ENCODE measurements around the gene EPHA7. TPM values are rescaled to one million over a fixed set of nuclear protein-coding genes. Genes with fewer than 3 reads are reported as not detected.

Gene EPHA7
- total and polyA plus RNA-seq, 2 donors (not counting 3 experiments of a cell fraction or from before 2014, with no cell fraction given), result not detected

DNA sequence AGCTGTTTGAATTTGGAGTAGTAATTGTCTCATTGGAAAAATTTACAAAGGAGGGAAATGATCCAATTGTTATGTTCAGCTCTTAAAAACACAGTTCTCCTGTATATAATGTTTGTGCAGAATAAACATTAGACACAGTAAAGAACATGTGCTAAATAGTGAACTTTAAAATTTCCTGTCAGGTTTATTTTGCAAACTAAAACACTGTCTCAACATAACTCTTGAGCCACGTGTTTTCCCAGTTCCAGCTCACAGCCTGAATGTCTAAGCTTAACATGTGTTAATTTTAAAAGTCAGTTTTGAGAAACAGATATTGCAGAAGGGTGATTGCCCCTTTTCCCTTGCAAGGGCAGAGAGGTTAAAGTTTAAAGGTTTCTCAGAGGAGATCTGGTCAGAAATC, 20.6 kb downstream of the EPHA7 start:
- intact Hi-C loops (cut with micrococcal nuclease), result no loop called here
- no TSS peak for BruUV-seq (replicated peaks)

More for the DNA sequence above, 20.6 kb downstream of the EPHA7 start:
- H3K9me1 ChIP-seq (replicated peaks; ENCODE audit: control insufficient read depth, extremely low read depth, insufficient read depth, low read length), result no peaks in the 10 kb centered on the region
- ChIA-PET CTCF (interaction anchor here (0.9 to 1.0 kb wide), 2 partner anchors 25 to 26 kb away, joined by 3 to 4 read pairs; no protein-coding TSS in a partner anchor), POLR2A (no interaction called here)
- no peak overlapping the region for H3K4me2 ChIP-seq (ENCODE audit: insufficient read depth, low read length)
- FAIRE-seq (peak; percentile 31), DNase-seq (ENCODE audit: low read depth, low spot score) (no peak)
- H3K27me3 ChIP-seq (ENCODE audit: control insufficient read depth in 2 of 2, insufficient read depth in 2 of 2, low read length in 2 of 2), result peaks cover 0 to 2% of the 10 kb centered on the region in 2 experiments
- no peaks in the 10 kb centered on the region for H3K36me3 ChIP-seq (ENCODE audit: control insufficient read depth in 2 of 2, extremely low read depth in 1 of 2, insufficient read depth in 2 of 2, low read length in 2 of 2)
- no peaks in the 10 kb centered on the region for H3K79me2 ChIP-seq (ENCODE audit: control insufficient read depth, insufficient read depth, low read length)
- TF ChIP-seq FOS (IDR thresholded peaks at IDR 0.05; ENCODE audit: borderline replicate concordance, insufficient read depth, low read length) (no peak), POLR2A (IDR thresholded peaks at IDR 0.05; ENCODE audit: low read depth, low read length) (no peak), EZH2 (IDR thresholded peaks at IDR 0.05; ENCODE audit: borderline replicate concordance, low read depth, low read length, severe bottlenecking) (no peak), MAX (IDR thresholded peaks at IDR 0.05; ENCODE audit: insufficient read depth, insufficient read length) (no peak), GATA2 (IDR thresholded peaks at IDR 0.05; ENCODE audit: insufficient read depth, insufficient read length, low read depth, low read length) (no peak), JUN (IDR thresholded peaks at IDR 0.05; ENCODE audit: borderline replicate concordance, insufficient read depth, insufficient read length, low read depth) (no peak), POLR2AphosphoS5 (IDR thresholded peaks at IDR 0.05; ENCODE audit: insufficient read depth, low read depth, low read length) (no peak), MYC (IDR thresholded peaks at IDR 0.05; ENCODE audit: low read depth, low read length) (no peak)
- TF ChIP-seq, protein P1, sequence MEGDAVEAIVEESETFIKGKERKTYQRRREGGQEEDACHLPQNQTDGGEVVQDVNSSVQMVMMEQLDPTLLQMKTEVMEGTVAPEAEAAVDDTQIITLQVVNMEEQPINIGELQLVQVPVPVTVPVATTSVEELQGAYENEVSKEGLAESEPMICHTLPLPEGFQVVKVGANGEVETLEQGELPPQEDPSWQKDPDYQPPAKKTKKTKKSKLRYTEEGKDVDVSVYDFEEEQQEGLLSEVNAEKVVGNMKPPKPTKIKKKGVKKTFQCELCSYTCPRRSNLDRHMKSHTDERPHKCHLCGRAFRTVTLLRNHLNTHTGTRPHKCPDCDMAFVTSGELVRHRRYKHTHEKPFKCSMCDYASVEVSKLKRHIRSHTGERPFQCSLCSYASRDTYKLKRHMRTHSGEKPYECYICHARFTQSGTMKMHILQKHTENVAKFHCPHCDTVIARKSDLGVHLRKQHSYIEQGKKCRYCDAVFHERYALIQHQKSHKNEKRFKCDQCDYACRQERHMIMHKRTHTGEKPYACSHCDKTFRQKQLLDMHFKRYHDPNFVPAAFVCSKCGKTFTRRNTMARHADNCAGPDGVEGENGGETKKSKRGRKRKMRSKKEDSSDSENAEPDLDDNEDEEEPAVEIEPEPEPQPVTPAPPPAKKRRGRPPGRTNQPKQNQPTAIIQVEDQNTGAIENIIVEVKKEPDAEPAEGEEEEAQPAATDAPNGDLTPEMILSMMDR (IDR thresholded peaks at IDR 0.05; ENCODE audit: extremely low read depth in 1 of 2, insufficient read depth in 1 of 2, low read depth in 1 of 2, low read length in 2 of 2), result no peak
- no peak overlapping the region for H3K27ac ChIP-seq (ENCODE audit: insufficient read depth, low read depth, low read length)
- no peaks in the 10 kb centered on the region for H4K20me1 ChIP-seq (replicated peaks; ENCODE audit: control insufficient read depth, extremely low read depth, insufficient read depth, low read length)
- H2AFZ ChIP-seq (ENCODE audit: low read depth, low read length), result no peak overlapping the region
- dilution Hi-C loops (cut with MboI; ENCODE audit: extremely low pct_ligation_motif_present, low sequenced_read_pairs), result no loop called here
- no peak overlapping the region for H3K4me3 ChIP-seq (replicated peaks in 1 of 3; ENCODE audit: insufficient read depth in 1 of 3, low read depth in 1 of 3, low read length in 3 of 3)
- no peaks in the 10 kb centered on the region for H3K9me3 ChIP-seq (replicated peaks; ENCODE audit: control insufficient read depth, insufficient read depth, low read length)
- H3K4me1 ChIP-seq (ENCODE audit: control insufficient read depth, extremely low read depth, insufficient read depth, low read length), result no peaks in the 10 kb centered on the region
- H3K9ac ChIP-seq (replicated peaks; ENCODE audit: extremely low read depth, insufficient read depth, low read length), result no peak overlapping the region

Measured in endothelial cell of umbilical vein (primary cell).